ENCODE measurements around the gene PSTPIP1.

Gene PSTPIP1

DNA sequence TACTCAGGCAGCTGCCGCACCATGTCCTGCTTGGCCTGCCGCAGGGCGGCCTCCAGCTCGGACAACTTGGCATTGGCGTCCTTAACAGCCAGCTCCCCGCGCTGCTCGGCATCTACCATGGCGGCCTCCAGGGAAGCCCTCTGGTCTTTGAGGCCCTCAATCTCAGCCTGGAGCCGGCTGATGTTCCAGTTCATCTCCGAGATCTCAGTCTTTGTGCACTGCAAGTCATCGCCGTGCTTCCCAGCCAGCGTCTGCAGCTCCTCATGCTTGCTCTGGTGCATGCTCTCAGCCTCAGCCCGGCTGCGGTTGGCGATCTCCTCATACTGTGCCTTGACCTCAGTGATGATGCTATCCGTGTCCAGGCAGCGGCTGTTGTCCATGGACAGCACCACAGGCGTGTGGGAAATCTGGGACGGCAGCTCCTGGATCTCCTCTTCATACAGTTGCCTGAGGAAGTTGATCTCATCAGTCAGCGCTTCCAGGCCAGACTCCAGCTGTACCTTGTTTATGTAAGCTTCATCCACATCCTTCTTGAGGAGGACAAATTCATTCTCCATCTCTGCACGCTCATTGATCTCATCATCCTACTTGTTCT lies 15.5 kb upstream of the PSTPIP1 start:
- no CpG with 5 or more reads among the region's 23 CpGs for WGBS (ENCODE audit: extremely low coverage, insufficient coverage, low lambda C conversion rate)
- H3K36me3 ChIP-seq (ENCODE audit: control insufficient read depth, insufficient read depth, low read length), result no peaks in the 10 kb centered on the region
- DNase-seq, result no peak

DNA sequence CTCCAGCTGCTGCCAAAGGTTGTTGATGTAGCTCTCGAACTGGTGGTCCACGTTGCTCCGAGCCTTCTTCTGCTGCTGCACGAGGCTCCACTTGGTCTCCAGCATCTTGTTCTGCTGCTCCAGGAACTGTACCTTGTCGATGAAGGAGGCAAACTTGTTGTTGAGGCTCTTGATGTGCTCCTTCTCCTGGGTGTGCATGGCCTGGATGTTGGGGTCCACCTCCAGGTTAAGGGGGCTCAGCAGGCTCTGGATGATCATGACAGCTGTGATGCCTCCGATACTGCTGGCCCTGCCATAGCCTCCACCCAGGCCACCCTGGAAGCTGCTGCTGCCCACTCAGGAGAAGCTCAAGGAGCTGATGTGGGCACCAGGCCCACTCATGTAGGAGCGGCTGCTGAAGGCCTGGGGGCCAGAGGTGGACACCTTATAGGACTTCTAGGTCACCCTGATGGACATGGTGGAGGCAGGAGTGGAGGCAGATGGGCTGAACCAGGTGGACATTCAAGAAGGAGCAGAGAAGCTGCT lies 14.9 kb upstream of the PSTPIP1 start:
- Histone ChIP-seq H3K4ac (ENCODE audit: low read depth, low read length) (no peak overlapping the region), H3K4me2 (ENCODE audit: low read length) (no peak overlapping the region), H2BK5ac (ENCODE audit: low read length) (no peak overlapping the region), H3K27ac (ENCODE audit: low read depth, low read length) (no peak overlapping the region), H3K36me3 (ENCODE audit: control insufficient read depth, insufficient read depth, low read length) (no peaks in the 10 kb centered on the region), H3K23ac (ENCODE audit: low read length) (no peak overlapping the region), H3K18ac (ENCODE audit: low read length) (no peak overlapping the region), H3K4me1 (ENCODE audit: control insufficient read depth, low read depth, low read length) (no peaks in the 10 kb centered on the region), H4K8ac (ENCODE audit: low read depth, low read length) (no peak overlapping the region), H2BK120ac (ENCODE audit: low read depth, low read length) (no peak overlapping the region), H3K4me3 (ENCODE audit: low read length) (no peak overlapping the region), H3K56ac (ENCODE audit: low read length) (no peak overlapping the region), H3K27me3 (ENCODE audit: insufficient read depth, low read length, poor library complexity) (no peaks in the 10 kb centered on the region), H3K79me2 (ENCODE audit: control insufficient read depth, insufficient read depth, low read length) (no peaks in the 10 kb centered on the region), H2AK5ac (ENCODE audit: low read length) (no peak overlapping the region), H3K79me1 (ENCODE audit: low read length) (no peaks in the 10 kb centered on the region), H3K9ac (ENCODE audit: low read length) (no peak overlapping the region), H4K5ac (ENCODE audit: low read length) (no peak overlapping the region), H2BK15ac (replicated peaks; ENCODE audit: low read depth) (no peak overlapping the region)
- DNase-seq, result no peak
- no CpG with 5 or more reads among the region's 7 CpGs for WGBS (ENCODE audit: extremely low coverage, insufficient coverage, low lambda C conversion rate)

More for the DNA sequence above, 15.5 kb upstream of the PSTPIP1 start:
- H3K79me1 ChIP-seq (ENCODE audit: low read length), result no peaks in the 10 kb centered on the region
- H3K56ac ChIP-seq (ENCODE audit: low read length), result no peak overlapping the region
- H3K9ac ChIP-seq (ENCODE audit: low read length), result no peak overlapping the region
- H3K4me3 ChIP-seq (ENCODE audit: low read length), result no peak overlapping the region
- no peaks in the 10 kb centered on the region for H3K79me2 ChIP-seq (ENCODE audit: control insufficient read depth, insufficient read depth, low read length)
- H3K23ac ChIP-seq (ENCODE audit: low read length), result no peak overlapping the region
- no peak overlapping the region for H3K27ac ChIP-seq (ENCODE audit: low read depth, low read length)
- no peaks in the 10 kb centered on the region for H3K4me1 ChIP-seq (ENCODE audit: control insufficient read depth, low read depth, low read length)
- no peaks in the 10 kb centered on the region for H3K27me3 ChIP-seq (ENCODE audit: insufficient read depth, low read length, poor library complexity)
- H2BK120ac ChIP-seq (ENCODE audit: low read depth, low read length), result no peak overlapping the region
- H3K4ac ChIP-seq (ENCODE audit: low read depth, low read length), result no peak overlapping the region
- no peak overlapping the region for H4K5ac ChIP-seq (ENCODE audit: low read length)
- no peak overlapping the region for H2BK15ac ChIP-seq (replicated peaks; ENCODE audit: low read depth)
- no peak overlapping the region for H3K4me2 ChIP-seq (ENCODE audit: low read length)
- H2AK5ac ChIP-seq (ENCODE audit: low read length), result no peak overlapping the region
- no peak overlapping the region for H4K8ac ChIP-seq (ENCODE audit: low read depth, low read length)
- H3K18ac ChIP-seq (ENCODE audit: low read length), result no peak overlapping the region
- no peak overlapping the region for H2BK5ac ChIP-seq (ENCODE audit: low read length)

DNA sequence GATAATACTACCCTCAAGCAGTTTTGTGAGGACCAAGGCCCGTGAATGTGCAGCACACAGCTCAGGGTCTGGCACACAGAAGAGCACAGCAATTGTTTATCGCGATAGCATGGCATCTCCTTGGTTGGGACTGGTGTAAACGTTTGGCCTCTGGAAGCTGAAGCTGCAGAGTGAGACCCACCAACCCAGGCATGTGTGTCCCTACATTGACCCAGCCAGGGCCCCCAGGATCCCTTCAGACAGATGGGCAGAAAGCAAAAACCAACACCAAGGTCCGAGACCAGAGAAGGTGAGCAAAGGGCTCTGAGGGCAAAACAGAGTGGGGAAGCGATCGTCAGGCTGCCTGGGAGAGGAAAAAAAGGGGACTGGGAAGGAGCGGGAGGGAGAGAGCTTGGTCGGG lies 12.6 kb upstream of the PSTPIP1 start:
- H2BK5ac ChIP-seq (ENCODE audit: low read length), result no peak overlapping the region
- no peaks in the 10 kb centered on the region for H3K79me2 ChIP-seq (ENCODE audit: control insufficient read depth, insufficient read depth, low read length)
- no peak overlapping the region for H3K4me3 ChIP-seq (ENCODE audit: low read length)
- H3K79me1 ChIP-seq (ENCODE audit: low read length), result no peaks in the 10 kb centered on the region
- H3K4me1 ChIP-seq (ENCODE audit: control insufficient read depth, low read depth, low read length), result no peaks in the 10 kb centered on the region
- no peak overlapping the region for H3K4me2 ChIP-seq (ENCODE audit: low read length)
- no peak overlapping the region for H2BK120ac ChIP-seq (ENCODE audit: low read depth, low read length)
- H3K27me3 ChIP-seq (ENCODE audit: insufficient read depth, low read length, poor library complexity), result no peaks in the 10 kb centered on the region
- no peak overlapping the region for H3K9ac ChIP-seq (ENCODE audit: low read length)
- H2BK15ac ChIP-seq (replicated peaks; ENCODE audit: low read depth), result no peak overlapping the region
- no CpG with 5 or more reads among the region's 9 CpGs for WGBS (ENCODE audit: extremely low coverage, insufficient coverage, low lambda C conversion rate)
- H3K4ac ChIP-seq (ENCODE audit: low read depth, low read length), result no peak overlapping the region
- no peak overlapping the region for H4K8ac ChIP-seq (ENCODE audit: low read depth, low read length)
- no peaks in the 10 kb centered on the region for H3K36me3 ChIP-seq (ENCODE audit: control insufficient read depth, insufficient read depth, low read length)
- no peak overlapping the region for H3K56ac ChIP-seq (ENCODE audit: low read length)
- DNase-seq, result no peak
- H3K27ac ChIP-seq (ENCODE audit: low read depth, low read length), result no peak overlapping the region
- no peak overlapping the region for H3K23ac ChIP-seq (ENCODE audit: low read length)
- H2AK5ac ChIP-seq (ENCODE audit: low read length), result no peak overlapping the region
- H3K18ac ChIP-seq (ENCODE audit: low read length), result no peak overlapping the region
- H4K5ac ChIP-seq (ENCODE audit: low read length), result no peak overlapping the region

GRCh38 chr15:76982756-76983155 lies 12.2 kb upstream of the PSTPIP1 start:
- no peak overlapping the region for H3K27ac ChIP-seq (ENCODE audit: low read depth, low read length)
- no peaks in the 10 kb centered on the region for H3K4me1 ChIP-seq (ENCODE audit: control insufficient read depth, low read depth, low read length)
- H3K4me3 ChIP-seq (ENCODE audit: low read length), result no peak overlapping the region
- H4K5ac ChIP-seq (ENCODE audit: low read length), result no peak overlapping the region
- H4K8ac ChIP-seq (ENCODE audit: low read depth, low read length), result no peak overlapping the region
- no peaks in the 10 kb centered on the region for H3K79me2 ChIP-seq (ENCODE audit: control insufficient read depth, insufficient read depth, low read length)
- H2AK5ac ChIP-seq (ENCODE audit: low read length), result no peak overlapping the region
- no peak overlapping the region for H3K18ac ChIP-seq (ENCODE audit: low read length)
- H3K4me2 ChIP-seq (ENCODE audit: low read length), result no peak overlapping the region
- no peaks in the 10 kb centered on the region for H3K36me3 ChIP-seq (ENCODE audit: control insufficient read depth, insufficient read depth, low read length)
- no peaks in the 10 kb centered on the region for H3K79me1 ChIP-seq (ENCODE audit: low read length)
- H3K23ac ChIP-seq (ENCODE audit: low read length), result no peak overlapping the region
- DNase-seq, result peak; percentile 16
- H3K56ac ChIP-seq (ENCODE audit: low read length), result no peak overlapping the region
- H3K9ac ChIP-seq (ENCODE audit: low read length), result no peak overlapping the region
- no peak overlapping the region for H2BK120ac ChIP-seq (ENCODE audit: low read depth, low read length)
- no peaks in the 10 kb centered on the region for H3K27me3 ChIP-seq (ENCODE audit: insufficient read depth, low read length, poor library complexity)
- no peak overlapping the region for H2BK5ac ChIP-seq (ENCODE audit: low read length)
- H3K4ac ChIP-seq (ENCODE audit: low read depth, low read length), result no peak overlapping the region
- H2BK15ac ChIP-seq (replicated peaks; ENCODE audit: low read depth), result no peak overlapping the region
- no CpG with 5 or more reads among the region's 6 CpGs for WGBS (ENCODE audit: extremely low coverage, insufficient coverage, low lambda C conversion rate)

GRCh38 chr15:76983590-76984375 lies 11.1 kb upstream of the PSTPIP1 start:
- H3K79me2 ChIP-seq (ENCODE audit: control insufficient read depth, insufficient read depth, low read length), result no peaks in the 10 kb centered on the region
- no peak overlapping the region for H3K9ac ChIP-seq (ENCODE audit: low read length)
- H4K5ac ChIP-seq (ENCODE audit: low read length), result no peak overlapping the region
- H4K8ac ChIP-seq (ENCODE audit: low read depth, low read length), result no peak overlapping the region
- no peak overlapping the region for H3K27ac ChIP-seq (ENCODE audit: low read depth, low read length)
- WGBS (ENCODE audit: extremely low coverage, insufficient coverage, low lambda C conversion rate), result no CpG with 5 or more reads among the region's 4 CpGs
- no peaks in the 10 kb centered on the region for H3K36me3 ChIP-seq (ENCODE audit: control insufficient read depth, insufficient read depth, low read length)
- H3K79me1 ChIP-seq (ENCODE audit: low read length), result no peaks in the 10 kb centered on the region
- H3K4me3 ChIP-seq (ENCODE audit: low read length), result no peak overlapping the region
- H2BK5ac ChIP-seq (ENCODE audit: low read length), result no peak overlapping the region
- DNase-seq, result no peak
- no peak overlapping the region for H2BK120ac ChIP-seq (ENCODE audit: low read depth, low read length)
- H3K18ac ChIP-seq (ENCODE audit: low read length), result no peak overlapping the region
- no peak overlapping the region for H3K56ac ChIP-seq (ENCODE audit: low read length)
- H3K4me1 ChIP-seq (ENCODE audit: control insufficient read depth, low read depth, low read length), result peaks cover 1% of the 10 kb centered on the region
- no peaks in the 10 kb centered on the region for H3K27me3 ChIP-seq (ENCODE audit: insufficient read depth, low read length, poor library complexity)
- H2AK5ac ChIP-seq (ENCODE audit: low read length), result no peak overlapping the region
- H3K23ac ChIP-seq (ENCODE audit: low read length), result no peak overlapping the region
- no peak overlapping the region for H2BK15ac ChIP-seq (replicated peaks; ENCODE audit: low read depth)
- H3K4me2 ChIP-seq (ENCODE audit: low read length), result no peak overlapping the region
- H3K4ac ChIP-seq (ENCODE audit: low read depth, low read length), result no peak overlapping the region

All from mesendoderm (in vitro differentiated cells).